Measurements from ENCODE around the gene CT47A1.
"Not testable (repeated sequence)": the region's sequence is repeated elsewhere in the genome, so short reads cannot be mapped to it uniquely, and the experiment has no call there.

Gene CT47A1

GRCh38 chrX:120985660-120986059 is at the start of gene CT47A1:
Gene CT47A1 (minus strand): TSS chrX:120985760. CDS start chrX:120985529, 231 bp downstream.
- DNase-seq = not testable (repeated sequence)

GRCh38 chrX:121032531-121032930 is 47.0 kb upstream of the CT47A1 start:
- no peak for DNase-seq

- DNase-seq = no peak
These were observed 44.5 kb upstream of the CT47A1 start for GRCh38 chrX:121030083-121030482.

GRCh38 chrX:121028419-121028818 is 42.9 kb upstream of the CT47A1 start:
- no peak for DNase-seq

GRCh38 chrX:121014826-121015225 is 29.3 kb upstream of the CT47A1 start:
- no peak for DNase-seq

- no peak for DNase-seq
These were observed 28.4 kb upstream of the CT47A1 start for GRCh38 chrX:121013897-121014455.

- no peak for DNase-seq
These were observed 25.7 kb upstream of the CT47A1 start for GRCh38 chrX:121011254-121011653.

GRCh38 chrX:121010218-121010617 is 24.7 kb upstream of the CT47A1 start:
- DNase-seq = no peak

- DNase-seq = no peak
These were observed 24.2 kb upstream of the CT47A1 start for GRCh38 chrX:121009764-121010163.

- no peak for DNase-seq
These were observed 23.4 kb upstream of the CT47A1 start for GRCh38 chrX:121008920-121009319.

- DNase-seq = no peak
These were observed 15.0 kb upstream of the CT47A1 start for GRCh38 chrX:121000589-121000988.

GRCh38 chrX:120999413-120999812 is 13.9 kb upstream of the CT47A1 start:
- no peak for DNase-seq

GRCh38 chrX:120956500-120956899 is 29.1 kb downstream of the CT47A1 start, which contains the start of gene CT47A7:
Gene CT47A7 (minus strand): TSS chrX:120956600. CDS start chrX:120956345, 255 bp downstream.
- DNase-seq = not testable (repeated sequence)
